K562 (cell line): ENCODE data around the gene ATP6V0C. TPM values are rescaled to one million over a fixed set of nuclear protein-coding genes. Genes with fewer than 3 reads are reported as not detected.

Source experiments
- ATF7 ChIP-seq: fragments of 450-650 bp; IDR thresholded peaks from 2 replicates; pipeline ENCODE4 v1.7.1; 2014; ENCODE audit warnings: mild to moderate bottlenecking, moderate library complexity
- ETV5 ChIP-seq: sonication (generic); formaldehyde crosslinking; IDR thresholded peaks from 2 replicates; pipeline ENCODE4 v1.4.0; 2020; ENCODE audit warnings: low read depth, mild to moderate bottlenecking, missing genetic modification reagents
- NEUROD1 ChIP-seq: fragments of 150-350 bp; IDR thresholded peaks from 2 replicates; pipeline ENCODE4 v1.6.1; 2014; ENCODE audit warnings: borderline replicate concordance, low read length, low read depth; ENCODE audit not compliant: partially characterized antibody
- PCBP1 ChIP-seq: fragments of 200-400 bp; formaldehyde crosslinking; IDR thresholded peaks from 2 replicates; pipeline ENCODE4 v1.6.1; 2018; ENCODE audit warnings: mild to moderate bottlenecking, low read depth, low read length; ENCODE audit not compliant: poor library complexity, severe bottlenecking
- RBFOX2 ChIP-seq: fragments of 200-400 bp; formaldehyde crosslinking; IDR thresholded peaks from 2 replicates; pipeline ENCODE4 v1.6.1; 2017; ENCODE audit warnings: low read depth, mild to moderate bottlenecking, low read length, moderate library complexity
- REST ChIP-seq, 2 experiments: fragments of 450-650 bp; formaldehyde crosslinking in 1 of 2; IDR thresholded peaks; 2 replicates each; pipeline versions ENCODE4 v1.4.0 to v1.6.1; 2014 to 2020; ENCODE audit warnings: mild to moderate bottlenecking in 2 of 2, borderline replicate concordance in 1 of 2, low read depth in 1 of 2
- TSC22D4 ChIP-seq: fragments of 450-650 bp; IDR thresholded peaks from 2 replicates; pipeline ENCODE4 v1.6.1; 2016; ENCODE audit warnings: missing genetic modification characterization, missing biosample characterization, control low read depth
- ZNF561 ChIP-seq: fragments of 450-650 bp; formaldehyde crosslinking; conservative IDR thresholded peaks from 2 replicates; pipeline ENCODE4 v1.4.0; 2020; ENCODE audit warnings: mild to moderate bottlenecking, moderate library complexity
- ZNF583 ChIP-seq: fragments of 250-450 bp; sonication (Bioruptor Pico); IDR thresholded peaks from 2 replicates; pipeline ENCODE4 v1.4.0; 2020
- ZNF764 ChIP-seq: fragments of 250-450 bp; sonication (Bioruptor Pico); IDR thresholded peaks from 2 replicates; pipeline ENCODE4 v1.4.0; 2020; ENCODE audit warnings: low read depth, mild to moderate bottlenecking, moderate library complexity
- polyA plus RNA-seq, 8 experiments: library from polyadenylated mRNA; depleted of rRNA in 4 of 8; stranded (reverse) in 5 of 8; unstranded in 3 of 8; fragments of >200 nt; fragmentation: Nextera tagmentation in 2 of 8; fragmentation: Illumina TruSeq in 1 of 8; extraction: Ambion mirVana in 2 of 8; extraction: Trizol in 1 of 8; gene quantifications; 2 replicates each; pipeline versions ENCODE4 v1.2.1 to v1.2.3, GENCODE V29; 2011 to 2014; ENCODE audit warnings: inconsistent platforms in 1 of 8, missing spikeins in 1 of 8
- total RNA-seq, 7 experiments: library from RNA; depleted of rRNA in 6 of 7; stranded (reverse); fragments of >200 nt in 6 of 7; fragmentation: Illumina TruSeq in 2 of 7; extraction: Trizol in 2 of 7; gene quantifications; 2 replicates each; pipeline versions ENCODE4 v1.2.1 to v1.2.3, GENCODE V29; 2011 to 2021; ENCODE audit warnings: low replicate concordance in 1 of 7
- TF ChIP-seq, protein P1 (sequence below): fragments of 450-650 bp; formaldehyde crosslinking; IDR thresholded peaks from 2 replicates; pipeline ENCODE4 v1.4.0; 2020; ENCODE audit warnings: mild to moderate bottlenecking, moderate library complexity
- TF ChIP-seq, protein P2 (sequence below): sonication (generic); formaldehyde crosslinking; IDR thresholded peaks from 2 replicates; pipeline ENCODE4 v1.8.0; 2023; ENCODE audit warnings: mild to moderate bottlenecking, missing genetic modification reagents

Gene ATP6V0C
- total and polyA plus RNA-seq, 9 of the 15 experiments (the other 6 are each of a cell fraction or from before 2014, with no cell fraction given): 2.9 to 228 (median 22.7) TPM

DNA sequence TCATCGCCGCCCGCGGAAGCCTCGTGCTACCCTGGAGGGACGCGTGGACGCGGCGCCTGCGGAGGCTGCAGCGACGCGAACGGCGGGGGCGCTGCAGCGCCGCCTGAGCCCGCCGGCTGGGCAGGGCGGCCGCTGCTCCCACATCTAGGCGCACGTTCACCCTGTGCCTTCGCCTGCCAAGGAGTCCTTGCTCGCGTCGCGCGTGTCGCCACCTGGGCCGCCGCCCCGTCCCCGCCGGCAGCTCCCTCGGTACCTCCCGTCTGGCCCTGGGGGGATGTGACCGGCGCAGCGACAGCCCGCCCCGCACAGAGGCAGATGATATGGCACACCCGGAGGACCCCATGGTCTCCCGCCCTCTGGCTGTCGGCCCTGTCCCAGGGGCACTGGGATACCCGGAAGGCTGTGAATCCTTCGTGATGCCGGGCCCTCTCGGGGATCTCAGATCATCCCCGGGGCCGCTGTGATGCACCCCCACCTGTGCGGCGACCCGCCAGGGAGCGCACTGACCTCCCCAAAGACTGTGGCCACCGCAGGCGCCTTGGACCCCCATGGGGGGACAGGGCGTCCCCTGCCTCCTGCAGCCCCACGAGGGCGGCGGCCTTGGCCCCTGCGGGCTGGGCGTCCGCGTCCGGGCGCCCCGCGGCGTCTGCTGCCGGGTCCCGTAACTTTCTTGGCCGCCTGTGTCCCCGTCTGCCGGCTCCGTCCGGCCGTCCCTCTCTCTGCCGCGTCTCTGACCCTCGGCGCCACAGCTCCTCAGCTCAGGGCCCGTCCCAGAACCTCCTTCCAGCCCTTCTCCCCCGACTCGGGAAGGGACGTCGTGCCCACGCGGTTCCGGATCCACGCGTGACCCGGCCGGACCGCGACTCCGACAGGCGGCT, 39.5 kb upstream of the ATP6V0C start (continued):
- TF ChIP-seq, protein P1, sequence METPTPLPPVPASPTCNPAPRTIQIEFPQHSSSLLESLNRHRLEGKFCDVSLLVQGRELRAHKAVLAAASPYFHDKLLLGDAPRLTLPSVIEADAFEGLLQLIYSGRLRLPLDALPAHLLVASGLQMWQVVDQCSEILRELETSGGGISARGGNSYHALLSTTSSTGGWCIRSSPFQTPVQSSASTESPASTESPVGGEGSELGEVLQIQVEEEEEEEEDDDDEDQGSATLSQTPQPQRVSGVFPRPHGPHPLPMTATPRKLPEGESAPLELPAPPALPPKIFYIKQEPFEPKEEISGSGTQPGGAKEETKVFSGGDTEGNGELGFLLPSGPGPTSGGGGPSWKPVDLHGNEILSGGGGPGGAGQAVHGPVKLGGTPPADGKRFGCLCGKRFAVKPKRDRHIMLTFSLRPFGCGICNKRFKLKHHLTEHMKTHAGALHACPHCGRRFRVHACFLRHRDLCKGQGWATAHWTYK: peak; percentile 79; the same call in 1 of the 2 replicates
- peak; percentile 31 for TF ChIP-seq REST (IDR thresholded peaks at IDR 0.05; ENCODE audit: borderline replicate concordance)
- peak; percentile 62; the same call in 1 of the 2 replicates for TF ChIP-seq REST (CRISPR knock-in tag; IDR thresholded peaks at IDR 0.05; ENCODE audit: low read depth)
- no peak for TF ChIP-seq ATF7
- no peak for TF ChIP-seq NEUROD1
- TF ChIP-seq RBFOX2: peak; percentile 76
- 0 out of 2 replicates have a peak, but pooled peaks have one; percentile 55 for TF ChIP-seq ZNF583 (CRISPR knock-in tag)
- 0 out of 2 replicates have a peak, but pooled peaks have one; percentile 66 for TF ChIP-seq ZNF764
- TF ChIP-seq TSC22D4 (tag): no peak
- peak; percentile 37 for TF ChIP-seq PCBP1
- TF ChIP-seq, protein P2, sequence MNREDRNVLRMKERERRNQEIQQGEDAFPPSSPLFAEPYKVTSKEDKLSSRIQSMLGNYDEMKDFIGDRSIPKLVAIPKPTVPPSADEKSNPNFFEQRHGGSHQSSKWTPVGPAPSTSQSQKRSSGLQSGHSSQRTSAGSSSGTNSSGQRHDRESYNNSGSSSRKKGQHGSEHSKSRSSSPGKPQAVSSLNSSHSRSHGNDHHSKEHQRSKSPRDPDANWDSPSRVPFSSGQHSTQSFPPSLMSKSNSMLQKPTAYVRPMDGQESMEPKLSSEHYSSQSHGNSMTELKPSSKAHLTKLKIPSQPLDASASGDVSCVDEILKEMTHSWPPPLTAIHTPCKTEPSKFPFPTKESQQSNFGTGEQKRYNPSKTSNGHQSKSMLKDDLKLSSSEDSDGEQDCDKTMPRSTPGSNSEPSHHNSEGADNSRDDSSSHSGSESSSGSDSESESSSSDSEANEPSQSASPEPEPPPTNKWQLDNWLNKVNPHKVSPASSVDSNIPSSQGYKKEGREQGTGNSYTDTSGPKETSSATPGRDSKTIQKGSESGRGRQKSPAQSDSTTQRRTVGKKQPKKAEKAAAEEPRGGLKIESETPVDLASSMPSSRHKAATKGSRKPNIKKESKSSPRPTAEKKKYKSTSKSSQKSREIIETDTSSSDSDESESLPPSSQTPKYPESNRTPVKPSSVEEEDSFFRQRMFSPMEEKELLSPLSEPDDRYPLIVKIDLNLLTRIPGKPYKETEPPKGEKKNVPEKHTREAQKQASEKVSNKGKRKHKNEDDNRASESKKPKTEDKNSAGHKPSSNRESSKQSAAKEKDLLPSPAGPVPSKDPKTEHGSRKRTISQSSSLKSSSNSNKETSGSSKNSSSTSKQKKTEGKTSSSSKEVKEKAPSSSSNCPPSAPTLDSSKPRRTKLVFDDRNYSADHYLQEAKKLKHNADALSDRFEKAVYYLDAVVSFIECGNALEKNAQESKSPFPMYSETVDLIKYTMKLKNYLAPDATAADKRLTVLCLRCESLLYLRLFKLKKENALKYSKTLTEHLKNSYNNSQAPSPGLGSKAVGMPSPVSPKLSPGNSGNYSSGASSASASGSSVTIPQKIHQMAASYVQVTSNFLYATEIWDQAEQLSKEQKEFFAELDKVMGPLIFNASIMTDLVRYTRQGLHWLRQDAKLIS (CRISPR knock-in tag): 0 out of 2 replicates have a peak, but pooled peaks have one; percentile 44
- no peak; the same call in 1 of the 2 replicates for TF ChIP-seq ETV5 (CRISPR knock-in tag)
- TF ChIP-seq ZNF561: 0 out of 2 replicates have a peak, but pooled peaks have one; percentile 41
